GM19452 (cell line): ENCODE data around the gene NEDD4L.

ENCODE experiments used
- ATAC-seq: cut with Tn5 transposase; IDR thresholded peaks from one replicate; pipeline ENCODE4 v1.9.1; 2021; ENCODE audit not compliant: unreplicated experiment

Gene NEDD4L

DNA sequence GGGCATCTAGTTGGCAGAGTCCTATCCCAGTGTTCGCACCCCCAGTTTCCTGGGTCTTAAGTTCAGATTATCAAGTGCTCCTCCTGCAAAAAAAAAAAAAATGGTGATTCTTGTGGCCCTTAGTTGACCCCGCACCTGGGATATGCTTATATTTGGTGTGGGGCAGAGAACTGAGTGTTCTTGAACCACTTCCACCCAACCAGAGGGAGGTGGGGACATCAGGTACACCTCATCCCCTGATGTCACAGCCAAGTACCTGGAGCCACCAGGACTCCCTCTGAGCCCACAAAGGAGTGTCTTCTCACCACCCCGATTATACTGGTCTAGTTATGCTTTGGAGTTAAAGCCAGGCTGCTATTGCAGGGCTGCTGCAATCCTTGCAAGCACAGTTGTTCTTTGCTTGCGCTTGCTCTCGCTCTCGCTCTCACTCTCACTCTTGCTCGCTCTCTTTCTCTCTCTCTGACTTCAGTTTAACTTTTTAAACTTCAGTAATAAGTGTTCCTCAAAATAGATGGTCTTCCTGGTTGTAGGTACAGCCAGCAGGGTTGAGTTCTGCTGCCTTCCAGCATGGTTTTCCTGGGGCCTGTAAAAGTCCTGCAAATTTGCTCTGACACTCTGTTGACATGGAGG lies 265.7 kb downstream of the NEDD4L start:
- no peak for ATAC-seq

DNA sequence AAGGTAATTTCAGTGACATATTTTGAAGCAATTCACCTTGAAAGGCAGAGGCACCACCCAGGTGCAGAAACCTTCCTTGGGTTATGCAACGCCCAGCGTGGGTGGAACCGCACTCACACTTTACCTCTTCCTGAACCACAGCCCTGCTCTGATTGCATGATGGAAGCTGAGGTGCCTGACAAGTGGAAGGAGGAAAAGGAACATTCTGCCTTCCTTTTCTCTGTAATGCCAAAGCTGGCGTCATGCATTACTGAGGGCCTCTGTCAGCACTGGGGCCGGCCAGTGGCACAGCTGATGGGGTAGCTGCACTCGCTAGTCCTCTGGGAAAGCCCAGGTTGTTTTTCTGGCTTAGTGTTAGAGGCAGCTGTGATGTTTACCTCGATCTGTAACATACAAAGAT lies 266.5 kb downstream of the NEDD4L start:
- ATAC-seq: no peak

DNA sequence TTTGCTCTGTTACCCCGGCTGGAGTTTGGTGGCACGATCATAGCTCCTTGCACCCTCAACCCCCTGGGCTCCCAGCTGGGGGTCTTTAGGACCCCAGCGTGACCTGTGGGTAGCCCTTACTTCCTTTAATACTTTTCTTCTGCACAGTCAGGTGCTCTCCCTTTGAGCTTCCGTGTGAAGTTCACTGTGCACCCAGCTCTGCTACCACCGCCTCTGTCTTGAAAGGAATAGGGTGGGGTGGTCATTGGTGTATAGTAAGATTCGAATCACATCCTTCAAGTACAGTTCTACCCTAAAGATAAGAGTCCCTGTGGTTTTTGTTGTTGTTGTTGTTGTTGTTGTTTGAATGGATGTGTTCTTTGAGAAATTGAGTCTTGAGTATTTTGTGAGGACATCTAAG lies 267.4 kb downstream of the NEDD4L start:
- no peak for ATAC-seq

DNA sequence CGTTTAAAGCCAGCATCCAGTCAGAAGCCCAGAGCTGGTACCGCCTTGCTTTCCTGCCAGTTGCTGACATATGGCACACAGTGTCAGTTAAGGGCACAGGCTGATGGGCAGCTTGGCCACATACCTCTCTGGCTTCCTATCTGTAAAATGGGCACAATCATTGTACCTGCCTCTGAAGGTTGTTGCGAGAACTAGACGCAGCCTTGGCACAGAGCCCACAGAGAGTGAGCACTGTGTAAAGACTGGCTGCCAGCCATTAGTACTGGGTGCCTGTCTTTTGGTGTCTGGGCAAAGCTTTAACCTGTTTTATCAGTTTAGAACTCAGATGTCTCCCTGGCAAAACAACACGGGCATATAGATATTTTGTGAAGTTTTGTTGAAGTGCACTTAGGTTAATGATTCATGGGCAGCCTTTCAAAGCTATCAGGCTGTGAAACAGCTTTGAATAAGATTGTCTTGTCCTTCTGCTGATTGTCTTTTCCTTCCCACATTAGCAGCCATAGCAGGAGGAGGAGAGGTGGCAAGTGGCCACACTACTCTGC lies 269.5 kb downstream of the NEDD4L start:
- no peak for ATAC-seq

DNA sequence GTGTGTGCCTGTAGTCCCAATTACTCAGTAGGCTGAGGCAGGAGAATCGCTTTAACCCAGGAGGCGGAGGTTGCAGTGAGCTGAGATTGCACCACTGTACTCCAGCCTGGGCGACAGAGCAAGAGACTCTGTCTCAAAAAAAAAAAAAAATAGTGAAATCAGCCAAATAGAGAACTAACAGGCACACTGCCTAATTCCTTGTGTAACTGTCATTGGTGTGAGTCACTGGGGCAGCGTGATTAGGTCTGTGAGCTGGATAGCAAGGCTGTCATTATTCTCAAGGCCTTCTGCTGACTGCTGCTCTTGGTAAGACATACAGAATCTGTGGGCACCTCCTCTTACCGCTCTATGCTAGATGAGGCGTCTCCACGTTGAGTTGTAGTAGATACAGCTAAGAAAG lies 270.3 kb downstream of the NEDD4L start:
- no peak for ATAC-seq

DNA sequence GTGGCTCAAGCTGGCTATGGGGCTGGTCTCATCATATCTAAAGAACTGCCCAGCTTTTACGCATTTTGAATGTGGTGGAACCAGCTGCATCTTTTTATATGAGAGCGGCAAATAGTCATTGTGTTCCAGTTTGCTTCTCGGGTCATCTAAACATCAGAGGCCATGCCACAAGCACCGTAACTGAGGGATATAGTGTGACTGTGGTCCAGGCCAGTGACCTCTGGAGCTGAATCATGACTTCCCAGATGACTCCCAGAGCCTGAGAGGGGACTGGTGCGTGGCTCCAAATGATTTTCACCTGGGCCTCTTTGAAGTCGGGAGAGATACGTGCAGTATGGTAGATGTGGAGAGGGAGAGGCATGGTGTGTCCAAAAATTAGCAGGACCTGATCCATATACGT lies 271.0 kb downstream of the NEDD4L start:
- no peak for ATAC-seq

DNA sequence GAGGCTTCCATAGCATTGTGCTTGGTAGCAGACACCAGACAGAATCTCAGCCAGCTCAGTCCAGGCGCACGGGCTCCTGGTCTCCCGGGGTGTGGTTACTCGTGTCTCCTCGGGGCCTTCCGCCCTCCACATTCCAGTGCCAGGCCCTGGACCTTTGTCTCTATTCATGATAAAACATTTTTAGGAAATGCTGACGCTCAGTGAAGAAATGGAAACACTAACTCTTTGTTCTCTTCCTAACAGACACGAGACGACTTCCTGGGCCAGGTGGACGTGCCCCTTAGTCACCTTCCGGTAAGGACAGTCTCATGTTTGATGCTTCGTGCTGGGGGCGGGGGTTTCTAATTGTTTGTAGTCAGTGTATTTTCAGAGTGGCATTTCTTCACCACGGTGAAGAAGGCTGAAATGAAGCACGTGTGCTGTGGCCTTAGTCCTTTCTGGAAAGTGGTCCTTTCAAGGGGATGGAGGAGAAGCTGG lies 271.8 kb downstream of the NEDD4L start:
- no peak for ATAC-seq

DNA sequence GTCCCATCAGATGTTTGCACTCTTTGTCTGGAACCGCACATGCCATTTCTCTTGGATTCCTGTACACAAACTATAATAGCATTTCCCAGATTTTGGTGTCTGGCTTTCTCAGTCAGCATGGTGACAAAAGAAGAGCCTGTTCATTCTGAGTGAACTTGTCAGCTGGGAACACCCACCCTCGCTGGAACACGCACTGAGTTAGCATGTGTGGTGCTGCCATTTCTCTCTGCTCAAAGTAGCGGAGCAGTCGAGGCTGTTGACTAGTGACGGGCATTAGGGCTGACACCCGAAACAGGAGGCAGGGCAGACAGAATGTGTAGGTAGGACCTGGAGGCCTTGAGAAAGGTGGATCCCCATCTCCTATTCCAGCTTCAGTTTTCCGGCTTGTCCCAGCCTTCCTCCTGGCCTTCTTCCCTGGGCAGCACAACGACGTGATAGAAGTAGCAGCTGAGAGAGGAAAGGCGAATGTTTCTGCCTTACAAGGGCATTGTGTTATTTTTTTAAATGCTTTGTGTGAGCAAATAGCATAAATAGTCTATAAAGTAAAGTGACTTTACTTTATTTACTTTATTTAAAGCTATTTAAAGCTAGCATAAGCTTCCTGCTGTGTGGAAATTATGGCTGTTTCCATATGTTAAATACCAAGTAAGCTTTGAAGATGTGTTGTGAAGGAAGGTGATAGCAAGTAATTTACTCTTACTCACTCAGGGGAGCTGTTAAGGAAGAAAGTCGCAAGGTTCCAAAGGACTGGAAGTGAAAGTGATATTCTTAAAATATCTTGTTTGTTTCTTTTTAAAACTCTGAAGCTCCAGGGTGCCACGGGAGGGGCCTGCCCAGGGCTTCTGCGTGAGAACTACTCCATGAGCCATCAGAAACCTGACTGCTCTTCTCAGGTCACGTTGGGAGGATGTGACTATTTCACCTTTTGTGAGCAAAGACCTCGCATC lies 272.6 kb downstream of the NEDD4L start:
- ATAC-seq: no peak

DNA sequence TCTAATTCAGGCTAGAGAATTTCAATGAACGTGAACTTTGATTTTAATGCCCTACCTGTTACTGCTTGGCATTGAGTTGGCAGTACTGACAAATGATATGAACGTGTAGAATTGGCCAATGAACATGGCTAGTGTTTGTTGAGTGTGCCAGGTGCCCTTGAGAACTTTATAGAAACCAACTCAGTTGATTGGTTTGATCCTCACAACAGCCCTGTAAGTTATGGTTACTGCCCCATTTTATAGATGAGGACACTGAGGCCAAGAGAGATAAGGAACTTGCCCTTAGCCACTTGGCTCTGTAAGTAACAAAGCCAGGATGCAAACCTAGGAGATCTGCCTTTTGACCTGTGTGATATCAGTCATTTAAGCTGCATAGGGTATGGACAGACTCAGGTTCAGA lies 275.7 kb downstream of the NEDD4L start:
- ATAC-seq: no peak

DNA sequence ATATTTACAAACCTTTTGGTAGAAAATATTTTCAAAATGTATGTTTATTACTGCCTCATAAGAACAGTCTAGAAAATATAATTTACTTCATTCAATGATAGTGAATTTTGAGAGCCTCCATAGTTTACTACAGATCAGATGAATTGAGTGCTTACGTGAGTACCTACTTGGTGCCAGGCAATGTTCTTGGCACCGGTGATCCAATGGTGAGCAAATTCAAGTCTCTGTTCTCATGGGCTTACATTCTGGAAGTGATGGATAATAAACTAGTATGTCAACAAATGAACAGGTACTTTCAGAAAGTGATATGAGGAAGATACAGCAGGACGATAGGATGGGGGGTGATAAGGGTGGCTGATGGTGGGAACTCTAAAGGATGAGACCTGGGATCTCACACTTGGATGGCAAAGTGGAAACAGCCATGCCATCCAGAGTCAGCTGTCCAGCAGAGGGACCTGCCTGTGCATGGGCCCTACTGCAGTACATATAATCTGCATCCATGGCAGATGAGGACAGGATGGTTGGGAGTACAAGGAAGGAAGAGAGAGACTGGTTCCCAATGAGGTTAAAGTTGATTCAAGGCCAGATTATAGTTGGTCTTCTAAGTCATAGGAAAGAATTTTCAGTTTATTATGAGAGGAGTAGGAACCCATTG lies 277.0 kb downstream of the NEDD4L start:
- no peak for ATAC-seq

DNA sequence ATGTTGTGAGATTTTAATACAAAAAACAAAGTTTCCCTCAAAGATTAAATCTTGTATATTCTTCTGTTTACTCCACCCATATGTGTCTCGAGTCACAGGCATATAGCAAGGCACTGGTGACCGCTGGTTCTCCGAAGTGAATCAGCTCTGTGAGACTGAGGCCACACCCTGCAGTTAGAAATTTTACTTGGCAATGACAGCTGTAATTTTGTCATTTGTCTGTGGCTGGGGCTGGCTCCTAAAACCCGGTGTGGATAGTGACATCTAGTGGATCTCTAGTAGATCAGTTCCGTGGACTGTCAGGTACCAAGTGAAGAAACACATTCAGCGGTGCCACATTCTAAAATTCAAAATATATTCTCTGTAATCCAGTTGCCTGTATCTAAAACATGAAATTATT lies 278.0 kb downstream of the NEDD4L start:
- ATAC-seq: no peak

DNA sequence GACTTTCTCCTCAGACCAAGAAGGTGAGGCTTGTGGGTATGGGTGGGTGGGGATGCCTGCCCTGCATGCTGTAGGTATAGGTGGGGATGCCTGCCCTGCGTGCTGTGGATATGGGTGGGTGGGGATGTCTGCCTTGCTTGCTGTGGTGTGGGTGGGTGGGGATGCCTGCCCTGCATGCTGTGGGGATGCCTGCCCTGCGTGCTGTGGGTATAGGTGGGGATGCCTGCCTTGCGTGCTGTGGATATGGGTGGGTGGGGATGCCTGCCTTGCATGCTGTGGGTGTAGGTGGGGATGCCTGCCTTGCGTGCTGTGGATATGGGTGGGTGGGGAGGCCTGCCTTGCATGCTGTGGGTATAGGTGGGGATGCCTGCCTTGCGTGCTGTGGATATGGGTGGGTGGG lies 278.4 kb downstream of the NEDD4L start:
- ATAC-seq: no peak

DNA sequence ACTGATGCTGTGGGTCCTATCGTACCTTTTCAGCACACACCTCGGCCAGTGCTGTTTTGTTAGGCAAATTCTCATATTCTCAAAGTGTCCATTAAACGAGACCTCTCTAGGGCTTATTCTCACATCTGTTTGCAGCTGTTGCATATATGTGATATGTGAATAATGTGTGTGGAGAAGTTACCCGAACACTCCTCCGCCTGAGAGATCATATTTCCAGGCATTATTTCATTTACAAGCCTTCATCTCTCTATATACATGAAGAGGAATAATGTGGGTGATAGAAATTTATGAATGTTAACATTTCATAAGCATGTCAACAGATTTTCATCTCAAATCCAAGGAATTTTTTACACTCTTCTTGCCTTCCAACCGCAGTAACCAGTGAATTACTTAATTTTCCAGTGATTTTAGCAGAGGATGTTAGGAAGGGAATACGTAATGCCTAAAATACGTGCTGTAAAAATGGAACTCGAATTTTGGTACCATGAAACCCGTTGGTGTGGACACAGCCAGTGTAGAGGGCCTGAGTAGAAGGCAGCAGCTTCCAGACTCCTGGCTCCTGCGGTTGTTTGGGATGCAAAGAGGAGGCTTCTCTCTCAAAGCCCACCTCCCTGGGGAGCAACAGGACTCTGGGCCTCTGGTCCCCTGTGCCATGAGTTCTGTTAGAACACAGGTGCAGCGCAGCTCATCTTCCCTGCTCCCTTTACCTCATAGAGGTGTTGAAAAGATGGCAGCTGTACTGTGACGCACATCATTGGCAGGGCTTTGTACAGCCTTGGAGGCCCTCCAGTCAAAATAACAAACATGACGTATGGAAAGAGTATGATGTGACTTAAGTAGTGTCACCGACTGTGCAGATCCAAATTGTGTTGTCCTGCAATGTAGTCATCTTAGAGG lies 280.1 kb downstream of the NEDD4L start:
- no peak for ATAC-seq

DNA sequence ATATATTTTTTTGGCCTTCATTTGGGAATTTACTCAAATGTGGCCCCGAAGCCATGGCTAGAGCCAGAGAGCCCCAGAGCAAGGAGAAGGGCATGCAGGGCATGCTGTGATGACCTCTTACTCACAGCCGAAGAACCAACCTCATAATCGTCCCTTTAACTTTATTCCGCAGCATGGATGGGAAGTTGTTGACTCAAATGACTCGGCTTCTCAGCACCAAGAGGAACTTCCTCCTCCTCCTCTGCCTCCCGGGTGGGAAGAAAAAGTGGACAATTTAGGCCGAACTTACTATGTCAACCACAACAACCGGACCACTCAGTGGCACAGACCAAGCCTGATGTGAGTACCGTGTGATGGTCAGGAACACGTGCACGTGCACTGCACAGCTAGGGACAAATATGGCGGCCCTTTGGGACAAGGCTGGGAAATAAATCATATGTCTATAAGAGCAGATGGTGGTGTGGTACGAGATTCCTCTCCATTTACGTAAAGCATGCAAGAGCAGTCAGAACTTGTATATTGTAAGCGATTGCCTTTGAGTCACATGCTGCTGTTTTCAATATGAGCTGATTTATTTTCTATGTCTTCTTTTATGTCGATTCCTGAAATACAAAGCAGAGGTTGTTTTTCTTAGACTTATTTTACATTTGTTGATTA lies 280.9 kb downstream of the NEDD4L start:
- ATAC-seq: no peak

DNA sequence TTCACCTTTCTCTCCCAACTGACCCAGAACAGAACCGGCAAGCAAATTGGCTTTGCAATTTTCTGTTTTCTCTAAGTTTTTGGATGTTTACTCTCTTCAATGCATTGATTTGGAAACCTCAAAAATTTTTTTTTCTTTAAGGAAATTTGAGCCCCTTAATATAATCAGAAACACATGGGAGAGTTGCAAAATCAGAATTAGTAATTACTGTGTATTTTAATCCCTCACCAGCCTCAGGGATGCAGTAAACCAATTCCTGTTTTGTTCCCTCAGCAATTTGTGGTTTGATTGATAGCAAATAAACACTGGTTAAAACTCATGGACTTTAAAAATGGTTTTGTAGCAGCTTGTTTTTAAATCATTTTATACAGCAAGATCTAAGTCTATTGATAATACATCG lies 281.5 kb downstream of the NEDD4L start:
- ATAC-seq: no peak

DNA sequence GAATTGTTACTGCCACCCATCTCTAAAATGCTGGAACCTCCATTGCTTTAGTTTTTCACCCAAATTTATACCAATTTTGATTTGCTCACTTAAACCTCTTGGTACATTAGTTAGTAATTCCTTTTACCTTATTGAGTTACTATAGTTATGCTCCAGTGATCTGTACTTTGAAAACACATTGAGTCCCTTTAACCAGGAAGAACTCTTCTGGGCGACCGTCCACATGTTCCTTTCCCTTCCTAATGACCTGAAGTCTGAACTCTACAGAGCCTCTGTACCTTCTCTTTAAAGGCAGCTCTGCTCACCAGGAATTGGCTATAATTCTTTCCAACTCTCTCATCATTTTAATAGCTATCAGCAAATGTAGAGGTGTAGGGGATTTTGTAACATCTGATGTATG lies 290.0 kb downstream of the NEDD4L start:
- no peak for ATAC-seq

DNA sequence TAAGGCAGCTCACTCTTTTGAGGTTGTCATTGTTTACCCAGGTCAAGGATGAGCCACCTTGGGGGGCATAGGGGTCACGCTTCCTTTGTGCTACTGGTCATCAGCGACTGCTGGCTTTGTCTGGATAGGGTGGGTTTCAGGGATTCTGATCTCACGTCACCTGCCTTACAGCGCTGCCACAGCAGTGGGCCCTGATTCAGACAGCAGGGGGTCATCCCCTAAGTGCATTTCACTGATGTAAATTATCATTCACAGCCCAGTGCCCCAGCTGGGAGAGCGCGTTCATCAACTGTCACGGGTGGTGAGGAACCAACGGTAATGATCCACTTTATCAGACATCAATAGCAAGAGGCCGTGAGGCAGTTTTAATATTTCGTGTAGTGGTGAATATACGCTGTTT lies 291.2 kb downstream of the NEDD4L start:
- ATAC-seq: no peak

DNA sequence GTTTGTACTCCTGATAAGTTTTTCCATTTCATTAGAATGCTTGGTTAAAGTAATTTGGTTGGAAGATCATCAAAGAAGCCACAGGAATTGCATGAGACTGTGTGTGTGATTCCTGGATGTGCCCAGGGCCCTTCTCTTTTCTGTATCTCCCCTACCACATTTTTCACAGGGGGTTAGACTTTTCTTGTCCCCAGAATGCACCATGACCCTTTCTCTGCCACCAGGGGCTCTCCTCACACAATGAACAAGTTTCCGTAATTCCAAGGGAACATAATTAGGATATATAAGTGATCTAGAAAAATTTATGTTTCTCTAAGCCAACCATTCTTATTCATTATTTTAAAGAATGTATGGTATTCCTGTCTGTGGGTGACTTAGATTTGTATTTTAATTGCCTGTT lies 291.8 kb downstream of the NEDD4L start:
- ATAC-seq: no peak

DNA sequence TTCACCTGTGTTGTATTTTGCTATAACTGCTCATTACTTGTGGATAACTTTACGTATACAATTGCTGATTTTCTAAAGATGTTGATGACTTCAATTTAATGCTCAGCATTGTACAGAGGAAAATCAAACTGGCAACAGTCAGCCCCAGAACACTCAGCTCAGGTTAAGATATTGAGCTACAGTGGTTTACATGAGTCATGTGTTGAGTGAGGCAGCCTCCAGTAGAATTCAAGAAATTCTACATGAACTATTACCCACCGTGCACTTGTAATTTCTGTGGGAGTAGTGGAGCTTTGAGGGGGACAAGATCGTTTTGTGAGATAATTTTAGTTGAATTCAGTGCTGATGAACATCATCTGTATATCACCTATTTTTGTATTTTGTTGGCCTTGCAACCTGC lies 292.6 kb downstream of the NEDD4L start:
- ATAC-seq: no peak

DNA sequence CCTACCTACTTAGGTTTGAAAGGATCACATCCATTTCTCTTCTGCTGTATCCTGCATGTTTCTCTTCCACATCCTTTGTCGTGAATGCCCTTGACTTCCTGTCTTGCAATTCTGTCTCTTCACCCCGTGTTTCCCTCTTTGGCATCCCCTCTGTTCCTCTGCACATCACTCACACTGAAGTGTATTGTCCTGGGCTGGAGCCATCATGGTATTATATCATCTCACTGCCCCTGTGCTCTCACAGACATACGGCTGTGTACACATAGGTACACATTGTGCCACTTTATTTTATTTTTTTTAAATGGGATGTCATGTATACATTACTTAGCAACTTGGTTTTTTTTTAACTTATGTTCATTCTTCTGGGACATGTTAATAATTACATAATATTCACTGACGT lies 293.3 kb downstream of the NEDD4L start:
- ATAC-seq: no peak
